HEK293T (cell line): Measurements from ENCODE around the gene NECTIN1.

Experiments
- CTCF ChIA-PET: fragments of 350-600 bp; formaldehyde crosslinking; extraction: SDS; loops from one replicate; lab custom pipeline; 2021; ENCODE audit warnings: antibody characterized with exemption, inconsistent platforms; lab: Yijun Ruan, JAX
- POLR2A ChIA-PET: fragments of 350-600 bp; formaldehyde crosslinking; extraction: SDS; loops from one replicate; lab custom pipeline; 2020; ENCODE audit warnings: antibody characterized with exemption, inconsistent platforms; lab: Yijun Ruan, JAX
- DNase-seq: peaks from one replicate; pipeline ENCODE4 v3.0.0; 2012; ENCODE audit warnings: mixed read lengths; ENCODE audit errors: extremely low spot score
- ARNT ChIP-seq: fragments of 450-650 bp; IDR thresholded peaks from 2 replicates; pipeline ENCODE4 v1.6.1; 2017; ENCODE audit warnings: mild to moderate bottlenecking
- BHLHE40 ChIP-seq: fragments of 450-650 bp; IDR thresholded peaks from 2 replicates; pipeline ENCODE4 v1.6.1; 2016; ENCODE audit warnings: mild to moderate bottlenecking, moderate library complexity, borderline replicate concordance
- CTBP1 ChIP-seq: fragments of 450-650 bp; IDR thresholded peaks from 2 replicates; pipeline ENCODE4 v1.6.1; 2016; ENCODE audit warnings: borderline replicate concordance
- ELF4 ChIP-seq: fragments of 450-650 bp; IDR thresholded peaks from 2 replicates; pipeline ENCODE4 v1.6.1; 2017; ENCODE audit warnings: antibody characterized with exemption
- FOXA1 ChIP-seq: fragments of 450-650 bp; IDR thresholded peaks from 2 replicates; pipeline ENCODE4 v1.6.1; 2016; ENCODE audit warnings: mild to moderate bottlenecking
- FOXK2 ChIP-seq: fragments of 450-650 bp; IDR thresholded peaks from 2 replicates; pipeline ENCODE4 v1.6.1; 2016; ENCODE audit warnings: mild to moderate bottlenecking
- FOXM1 ChIP-seq: fragments of 450-650 bp; IDR thresholded peaks from 2 replicates; pipeline ENCODE4 v1.6.1; 2017; ENCODE audit warnings: mild to moderate bottlenecking, borderline replicate concordance
- HDGF ChIP-seq: fragments of 450-650 bp; IDR thresholded peaks from 2 replicates; pipeline ENCODE4 v1.6.1; 2017; ENCODE audit warnings: antibody characterized with exemption, borderline replicate concordance
- L3MBTL2 ChIP-seq: fragments of 450-650 bp; conservative IDR thresholded peaks from 2 replicates; pipeline ENCODE4 v1.6.1; 2016; ENCODE audit warnings: mild to moderate bottlenecking
- LEF1 ChIP-seq: fragments of 450-650 bp; IDR thresholded peaks from 2 replicates; pipeline ENCODE4 v1.6.1; 2017; ENCODE audit warnings: mild to moderate bottlenecking, borderline replicate concordance
- NFRKB ChIP-seq: fragments of 450-650 bp; IDR thresholded peaks from 2 replicates; pipeline ENCODE4 v1.6.1; 2016; ENCODE audit warnings: mild to moderate bottlenecking, moderate library complexity
- PKNOX1 ChIP-seq: fragments of 450-650 bp; IDR thresholded peaks from 2 replicates; pipeline ENCODE4 v1.6.1; 2016
- SP1 ChIP-seq: fragments of 450-650 bp; IDR thresholded peaks from 2 replicates; pipeline ENCODE4 v1.6.1; 2017
- SUZ12 ChIP-seq: fragments of 450-650 bp; IDR thresholded peaks from 2 replicates; pipeline ENCODE4 v1.6.1; 2016; ENCODE audit warnings: mild to moderate bottlenecking
- TARDBP ChIP-seq: fragments of 450-650 bp; IDR thresholded peaks from 2 replicates; pipeline ENCODE4 v1.6.1; 2016
- ZNF384 ChIP-seq: fragments of 450-650 bp; IDR thresholded peaks from 2 replicates; pipeline ENCODE4 v1.6.1; 2016

The NECTIN1 gene

GRCh38 chr11:119624629-119625028 lies 104.4 kb downstream of the NECTIN1 start:
- POLR2A ChIA-PET = no interaction called here
- CTCF ChIA-PET = interaction anchor here (0.6 to 1.9 kb wide), 8 partner anchors 8 to 350 kb away, joined by 3 to 5 read pairs (median 4); no protein-coding TSS in a partner anchor
- DNase-seq = no peak
- no peak for TF ChIP-seq ZNF384
- TF ChIP-seq LEF1 = no peak

- DNase-seq = peak; percentile 77
- CTCF ChIA-PET = interaction anchor here (0.6 to 1.9 kb wide), 8 partner anchors 10 to 350 kb away, joined by 3 to 6 read pairs (median 4); no protein-coding TSS in a partner anchor
- POLR2A ChIA-PET = no interaction called here
- TF ChIP-seq SUZ12 (no peak), CTBP1 (no peak), FOXM1 (no peak), NFRKB (no peak), ARNT (no peak), LEF1 (no peak), HDGF (no peak), FOXK2 (no peak)
These were observed 104.8 kb downstream of the NECTIN1 start for GRCh38 chr11:119624102-119624615.

GRCh38 chr11:119623682-119624081 lies 105.3 kb downstream of the NECTIN1 start:
- ChIA-PET CTCF (interaction anchor here (0.9 to 1.4 kb wide), 4 partner anchors 9 to 18 kb away, joined by 3 to 6 read pairs (median 4); no protein-coding TSS in a partner anchor), POLR2A (no interaction called here)
- TF ChIP-seq CTBP1 (no peak), TARDBP (no peak), ZNF384 (no peak), LEF1 (no peak), NFRKB (no peak), FOXK2 (no peak), PKNOX1 (no peak), L3MBTL2 (no peak), HDGF (no peak), ARNT (no peak), ELF4 (no peak), FOXA1 (no peak)
- DNase-seq = no peak

GRCh38 chr11:119622454-119623143 lies 106.4 kb downstream of the NECTIN1 start:
- ChIA-PET CTCF (interaction anchor here (1.2 to 1.3 kb wide), 2 partner anchors 8 to 14 kb away, joined by 4 to 6 read pairs; no protein-coding TSS in a partner anchor), POLR2A (no interaction called here)
- DNase-seq = no peak
- TF ChIP-seq SUZ12 = no peak
- no peak for TF ChIP-seq ARNT
- no peak for TF ChIP-seq BHLHE40
- TF ChIP-seq ELF4 = no peak
- no peak for TF ChIP-seq SP1
- TF ChIP-seq FOXK2 = no peak
- no peak for TF ChIP-seq L3MBTL2
- no peak for TF ChIP-seq FOXM1
- TF ChIP-seq NFRKB = no peak
- TF ChIP-seq TARDBP = no peak
- no peak for TF ChIP-seq CTBP1

GRCh38 chr11:119619665-119620064 lies 109.3 kb downstream of the NECTIN1 start:
- no peak for DNase-seq
- no peak for TF ChIP-seq FOXK2
- no peak for TF ChIP-seq LEF1
- TF ChIP-seq ZNF384 = no peak
- TF ChIP-seq HDGF = no peak
- no peak for TF ChIP-seq NFRKB
- TF ChIP-seq FOXM1 = no peak
- no peak for TF ChIP-seq FOXA1
- TF ChIP-seq PKNOX1 = no peak
- no peak for TF ChIP-seq SP1
- no peak for TF ChIP-seq L3MBTL2
- ChIA-PET CTCF (no interaction called here), POLR2A (no interaction called here)

- CTCF ChIA-PET = interaction anchor here (0.6 to 1.5 kb wide), 4 partner anchors 84 to 176 kb away, joined by 3 to 5 read pairs (median 3); partner anchors contain the start of gene NECTIN1
- no peak for DNase-seq
- POLR2A ChIA-PET = interaction anchor here (0.5 kb wide), 1 partner anchor 97 kb away, joined by 3 read pairs; no protein-coding TSS in a partner anchor
- TF ChIP-seq BHLHE40 (no peak), LEF1 (no peak), FOXA1 (no peak), TARDBP (no peak)
These were observed 110.6 kb downstream of the NECTIN1 start for GRCh38 chr11:119618208-119618909.

GRCh38 chr11:119617340-119617713 lies 111.7 kb downstream of the NECTIN1 start:
- TF ChIP-seq FOXK2 = no peak
- TF ChIP-seq TARDBP = no peak
- TF ChIP-seq NFRKB = no peak
- TF ChIP-seq BHLHE40 = no peak
- no peak for TF ChIP-seq ARNT
- no peak for TF ChIP-seq HDGF
- no peak for TF ChIP-seq LEF1
- no peak for TF ChIP-seq FOXA1
- no peak for TF ChIP-seq PKNOX1
- no peak for TF ChIP-seq FOXM1
- TF ChIP-seq ZNF384 = no peak
- no peak for TF ChIP-seq ELF4
- no peak for TF ChIP-seq SUZ12
- no peak for TF ChIP-seq L3MBTL2
- TF ChIP-seq CTBP1 = no peak
- no peak for TF ChIP-seq SP1
- no peak for DNase-seq
- POLR2A ChIA-PET = no interaction called here
- CTCF ChIA-PET = interaction anchor here (1.1 to 1.5 kb wide), 2 partner anchors 83 to 112 kb away, joined by 3 to 5 read pairs; partner anchors contain the start of gene NECTIN1
